SK-N-SH (cell line): ENCODE results near the gene ZNF646.

Experiments
- CHD2 ChIP-seq: fragments of 150-350 bp; IDR thresholded peaks from 2 replicates; pipeline ENCODE4 v1.6.1; 2018; ENCODE audit warnings: low read length; ENCODE audit not compliant: partially characterized antibody
- CTCF ChIP-seq: fragments of 200-600 bp; sonication (generic); IDR thresholded peaks from 2 replicates; pipeline ENCODE4 v1.6.1; 2017; ENCODE audit warnings: antibody characterized with exemption, mild to moderate bottlenecking, moderate library complexity
- GATA2 ChIP-seq: sonication (generic); formaldehyde crosslinking; IDR thresholded peaks from 2 replicates; pipeline ENCODE4 v1.5.0; 2020; ENCODE audit warnings: mild to moderate bottlenecking, missing genetic modification reagents
- MXI1 ChIP-seq: IDR thresholded peaks from 2 replicates; pipeline ENCODE4 v1.6.1; 2012; ENCODE audit warnings: mild to moderate bottlenecking, low read depth, low read length, improper control_type of control experiment
- POLR2AphosphoS5 ChIP-seq: IDR thresholded peaks from 2 replicates; pipeline ENCODE4 v1.6.1; 2012; ENCODE audit warnings: low read depth, low read length

GRCh38 chr16:31132303-31132979, 58.2 kb downstream of the ZNF646 start:
- no peak for TF ChIP-seq GATA2 (CRISPR knock-in tag)
- no peak for TF ChIP-seq MXI1
- no peak for TF ChIP-seq CTCF
- TF ChIP-seq POLR2AphosphoS5: no peak
- TF ChIP-seq CHD2: no peak
